ENCODE data around the gene PDE1A.

Gene PDE1A

GRCh38 chr2:182181381-182181780 is 245.5 kb downstream of the PDE1A start:
- TF ChIP-seq SIN3A (IDR thresholded peaks at IDR 0.05; ENCODE audit: borderline replicate concordance, insufficient read depth, low read length) (no peak), POLR2AphosphoS5 (IDR thresholded peaks at IDR 0.05; ENCODE audit: low read depth, low read length) (no peak)

- TF ChIP-seq POLR2AphosphoS5 (IDR thresholded peaks at IDR 0.05; ENCODE audit: low read depth, low read length) (no peak), SIN3A (IDR thresholded peaks at IDR 0.05; ENCODE audit: borderline replicate concordance, insufficient read depth, low read length) (no peak), TAF1 (IDR thresholded peaks at IDR 0.05; ENCODE audit: borderline replicate concordance, insufficient read depth, low read length) (no peak), REST (IDR thresholded peaks at IDR 0.05; ENCODE audit: insufficient read depth in 1 of 2, low read depth in 2 of 2, low read length in 2 of 2) (no peak), FOXP2 (optimal IDR thresholded peaks at IDR 0.05; ENCODE audit: borderline replicate concordance, extremely low read depth, extremely low read length, insufficient read depth) (no peak)
Measured at GRCh38 chr2:182179176-182179575, 247.7 kb downstream of the PDE1A start.

- TF ChIP-seq SIN3A (IDR thresholded peaks at IDR 0.05; ENCODE audit: borderline replicate concordance, insufficient read depth, low read length) (no peak), TAF1 (IDR thresholded peaks at IDR 0.05; ENCODE audit: borderline replicate concordance, insufficient read depth, low read length) (no peak), REST (IDR thresholded peaks at IDR 0.05; ENCODE audit: insufficient read depth in 1 of 2, low read depth in 2 of 2, low read length in 2 of 2) (no peak), POLR2AphosphoS5 (IDR thresholded peaks at IDR 0.05; ENCODE audit: low read depth, low read length) (no peak), FOXP2 (optimal IDR thresholded peaks at IDR 0.05; ENCODE audit: borderline replicate concordance, extremely low read depth, extremely low read length, insufficient read depth) (no peak)
Measured at GRCh38 chr2:182173944-182174622, 252.8 kb downstream of the PDE1A start.

- TF ChIP-seq FOXP2 (optimal IDR thresholded peaks at IDR 0.05; ENCODE audit: borderline replicate concordance, extremely low read depth, extremely low read length, insufficient read depth) (no peak), REST (IDR thresholded peaks at IDR 0.05; ENCODE audit: insufficient read depth in 1 of 2, low read depth in 2 of 2, low read length in 2 of 2) (no peak), TAF1 (IDR thresholded peaks at IDR 0.05; ENCODE audit: borderline replicate concordance, insufficient read depth, low read length) (no peak), POLR2AphosphoS5 (IDR thresholded peaks at IDR 0.05; ENCODE audit: low read depth, low read length) (no peak), SIN3A (IDR thresholded peaks at IDR 0.05; ENCODE audit: borderline replicate concordance, insufficient read depth, low read length) (no peak)
Measured at GRCh38 chr2:182170341-182170740, 256.5 kb downstream of the PDE1A start.

GRCh38 chr2:182167882-182168281 is 259.0 kb downstream of the PDE1A start:
- TF ChIP-seq SIN3A (IDR thresholded peaks at IDR 0.05; ENCODE audit: borderline replicate concordance, insufficient read depth, low read length), result no peak
- no peak for TF ChIP-seq TAF1 (IDR thresholded peaks at IDR 0.05; ENCODE audit: borderline replicate concordance, insufficient read depth, low read length)
- TF ChIP-seq REST (IDR thresholded peaks at IDR 0.05; ENCODE audit: insufficient read depth in 1 of 2, low read depth in 2 of 2, low read length in 2 of 2), result no peak
- TF ChIP-seq POLR2AphosphoS5 (IDR thresholded peaks at IDR 0.05; ENCODE audit: low read depth, low read length), result no peak
- no peak for TF ChIP-seq FOXP2 (optimal IDR thresholded peaks at IDR 0.05; ENCODE audit: borderline replicate concordance, extremely low read depth, extremely low read length, insufficient read depth)
